ENCODE measurements around the gene CAMK1D.
A peak's percentile ranks its signal among the peaks of the same experiment; 100 is the strongest.
"Not testable (repeated sequence)": the region's sequence is repeated elsewhere in the genome, so short reads cannot be mapped to it uniquely, and the experiment has no call there.

Gene CAMK1D

GRCh38 chr10:12430406-12430982, 81.1 kb downstream of the CAMK1D start:
- DNase-seq (ENCODE audit: low read depth): no peak

- DNase-seq (ENCODE audit: low read depth): no peak
These were observed 82.1 kb downstream of the CAMK1D start for GRCh38 chr10:12431151-12432101.

GRCh38 chr10:12432402-12433189, 83.2 kb downstream of the CAMK1D start:
- no peak for DNase-seq (ENCODE audit: low read depth)

- DNase-seq (ENCODE audit: low read depth): no peak
These were observed 84.9 kb downstream of the CAMK1D start for GRCh38 chr10:12434277-12434676.

DNA sequence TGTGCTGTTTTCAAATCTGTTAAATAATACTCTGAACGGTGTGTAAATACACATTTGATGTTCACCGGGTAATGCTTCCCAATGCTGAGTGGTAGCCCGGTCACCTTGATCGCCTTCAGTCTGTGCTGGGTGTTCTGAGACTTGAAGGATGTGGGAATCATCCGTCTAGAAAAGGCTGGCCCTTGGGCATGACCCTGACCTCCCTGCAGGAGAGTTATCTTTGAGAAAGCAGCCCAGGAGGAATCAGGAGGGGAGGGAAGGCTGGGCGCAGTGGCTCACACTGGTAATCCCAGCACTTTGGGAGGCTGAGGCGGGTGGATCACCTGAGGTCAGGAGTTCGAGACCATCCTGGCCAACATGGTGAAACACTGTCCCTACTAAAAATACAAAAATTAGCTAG, 85.3 kb downstream of the CAMK1D start:
- not testable (repeated sequence) for DNase-seq (ENCODE audit: low read depth)

DNA sequence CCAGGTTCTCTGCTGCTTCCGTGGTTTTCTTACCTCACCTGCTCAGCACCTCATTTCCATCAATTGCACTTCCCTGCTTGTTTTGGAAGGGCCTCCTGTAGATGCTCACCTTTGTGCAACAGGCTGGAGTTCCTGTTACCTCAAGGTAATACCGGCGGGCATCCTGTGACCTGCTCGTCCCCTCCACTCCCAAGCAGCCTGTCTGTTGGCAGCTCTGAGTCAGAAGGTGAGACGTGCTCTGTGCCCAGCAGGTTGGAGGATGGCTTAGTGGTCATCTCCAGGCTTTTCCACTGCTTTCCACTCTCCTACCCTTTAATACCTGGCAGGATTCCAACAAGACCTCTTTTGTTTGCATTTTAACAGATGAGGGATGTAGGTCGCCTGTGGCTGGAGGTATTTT, 86.0 kb downstream of the CAMK1D start:
- DNase-seq (ENCODE audit: low read depth): no peak

GRCh38 chr10:12438919-12439692, 89.8 kb downstream of the CAMK1D start:
- no peak for DNase-seq (ENCODE audit: low read depth)

GRCh38 chr10:12439767-12440166, 90.4 kb downstream of the CAMK1D start:
- not testable (repeated sequence) for DNase-seq (ENCODE audit: low read depth)

DNA sequence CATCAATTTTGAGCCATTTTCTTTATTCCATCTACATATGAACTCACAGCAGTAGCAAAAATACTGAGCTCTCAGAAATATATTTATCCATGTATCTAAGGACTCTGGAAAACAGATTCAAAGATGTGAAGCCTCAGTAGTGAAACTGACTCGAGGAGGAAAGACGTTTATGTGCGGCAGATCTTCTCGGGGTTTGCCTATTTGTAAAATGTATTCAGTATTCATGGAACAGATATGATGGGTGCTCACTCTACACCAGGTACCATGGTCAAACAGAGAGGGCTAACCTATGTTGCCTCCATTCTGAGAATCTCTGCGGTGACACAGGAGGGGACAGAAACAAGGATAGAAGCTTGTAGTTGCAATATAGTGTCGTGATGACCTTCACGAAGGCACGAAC, 93.7 kb downstream of the CAMK1D start:
- no peak for DNase-seq (ENCODE audit: low read depth)

- no peak for DNase-seq (ENCODE audit: low read depth)
These were observed 95.8 kb downstream of the CAMK1D start for GRCh38 chr10:12444981-12445700.

- no peak for DNase-seq (ENCODE audit: low read depth)
These were observed 96.5 kb downstream of the CAMK1D start for GRCh38 chr10:12445701-12446334.

DNA sequence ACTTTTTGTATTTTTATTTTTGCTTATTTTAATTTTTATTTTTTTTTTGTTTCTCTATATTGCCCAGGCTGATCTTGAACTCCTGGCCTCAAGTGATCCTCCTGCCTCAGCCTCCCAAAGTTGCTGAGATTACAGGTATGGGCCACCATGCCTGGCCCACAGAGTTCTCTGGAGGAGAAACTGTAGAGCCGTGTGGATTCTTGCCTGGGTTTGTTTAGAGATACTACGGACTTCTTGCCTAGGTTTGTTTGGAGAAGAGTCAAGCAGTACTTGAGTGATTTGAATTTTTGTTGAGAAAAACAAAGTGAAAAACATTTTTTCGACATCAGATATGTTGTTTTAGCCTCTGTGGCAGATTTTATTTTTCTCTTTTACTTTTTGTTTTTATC, 99.0 kb downstream of the CAMK1D start:
- no peak for DNase-seq (ENCODE audit: low read depth)

- DNase-seq (ENCODE audit: low read depth): peak; percentile 30
These were observed 99.5 kb downstream of the CAMK1D start for GRCh38 chr10:12448729-12449391.

DNA sequence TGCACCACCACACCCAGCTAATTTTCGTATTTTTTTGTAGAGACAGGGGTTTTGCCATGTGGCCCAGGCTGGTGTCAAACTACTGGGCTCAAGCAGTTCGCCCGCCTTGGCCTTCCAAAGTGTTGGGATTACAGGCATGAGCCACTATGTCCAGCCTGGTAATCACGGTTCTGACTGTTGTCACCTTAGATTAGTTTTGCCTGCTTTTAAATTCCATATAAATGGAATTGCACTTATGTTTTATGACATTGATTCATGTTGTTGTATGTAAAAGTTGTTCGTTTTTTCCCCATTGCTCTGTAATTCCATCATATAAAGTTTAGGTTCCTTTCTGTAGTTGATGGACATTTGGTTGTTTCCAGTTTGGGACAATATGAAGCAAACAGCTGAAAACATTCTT, 106.0 kb downstream of the CAMK1D start:
- DNase-seq (ENCODE audit: low read depth): no peak

DNA sequence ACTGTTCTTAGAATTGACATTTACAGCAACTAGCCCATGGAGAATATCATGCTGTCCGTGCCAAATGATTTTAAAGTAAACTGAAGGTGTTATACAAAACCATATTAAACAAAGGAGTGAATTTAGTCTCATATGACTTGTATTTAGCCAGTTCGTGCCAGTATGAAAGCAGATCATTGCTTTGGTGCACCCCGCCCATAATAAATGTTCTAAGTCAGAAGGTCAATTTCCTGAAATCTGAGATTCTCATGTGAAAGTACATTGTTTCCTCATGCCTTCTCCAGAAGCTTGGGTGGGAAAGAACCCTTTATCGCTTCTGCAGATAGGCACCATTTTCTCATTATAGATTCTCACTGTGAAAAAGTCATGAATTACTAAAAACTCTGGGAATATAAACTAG, 106.4 kb downstream of the CAMK1D start:
- no peak for DNase-seq (ENCODE audit: low read depth)

GRCh38 chr10:12459340-12459739, 110.0 kb downstream of the CAMK1D start:
- no peak for DNase-seq (ENCODE audit: low read depth)

- DNase-seq (ENCODE audit: low read depth): no peak
These were observed 110.4 kb downstream of the CAMK1D start for GRCh38 chr10:12459762-12460161.

DNA sequence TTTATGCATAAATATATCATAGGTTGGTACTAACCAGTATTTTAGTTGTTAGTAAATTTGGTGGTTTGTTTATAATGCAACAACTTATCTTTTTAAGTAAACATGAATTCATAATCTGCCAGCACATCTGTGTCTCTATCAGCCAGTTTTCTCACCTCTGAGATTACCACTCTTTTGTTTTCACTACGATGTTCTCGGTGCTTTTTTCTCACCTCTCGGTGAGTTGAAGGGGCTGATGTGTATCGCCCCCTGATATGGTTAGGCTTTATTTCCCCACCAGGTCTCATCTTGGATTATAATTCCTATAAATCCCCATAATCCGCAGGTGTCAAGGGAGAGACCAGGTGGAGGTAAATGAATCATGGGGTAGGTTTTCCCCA, 114.1 kb downstream of the CAMK1D start:
- no peak for DNase-seq (ENCODE audit: low read depth)

GRCh38 chr10:12465385-12466136, 116.2 kb downstream of the CAMK1D start:
- DNase-seq (ENCODE audit: low read depth): no peak
